ENCODE data around the gene ASIC2.

ASIC2 gene

DNA sequence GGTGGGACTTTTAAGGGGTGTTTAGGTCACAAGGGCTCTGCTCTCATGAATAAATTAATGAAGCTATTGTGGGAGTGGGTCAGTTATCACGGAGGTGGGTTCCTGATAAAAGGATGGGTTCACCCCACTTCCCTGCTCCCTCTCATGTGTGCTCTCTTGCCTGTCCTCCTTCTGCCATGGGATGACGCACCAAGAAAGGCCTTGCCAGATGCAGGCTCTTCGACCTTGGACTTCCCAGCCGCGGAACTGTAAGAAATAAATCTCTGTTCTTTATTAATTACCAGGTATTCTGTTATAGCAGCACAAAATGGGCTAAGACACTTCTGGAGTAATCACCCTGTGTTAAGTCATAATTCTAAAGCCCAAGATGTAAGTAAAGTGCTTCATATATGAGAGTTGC, 141.5 kb downstream of the ASIC2 start:
- no peak for FAIRE-seq

DNA sequence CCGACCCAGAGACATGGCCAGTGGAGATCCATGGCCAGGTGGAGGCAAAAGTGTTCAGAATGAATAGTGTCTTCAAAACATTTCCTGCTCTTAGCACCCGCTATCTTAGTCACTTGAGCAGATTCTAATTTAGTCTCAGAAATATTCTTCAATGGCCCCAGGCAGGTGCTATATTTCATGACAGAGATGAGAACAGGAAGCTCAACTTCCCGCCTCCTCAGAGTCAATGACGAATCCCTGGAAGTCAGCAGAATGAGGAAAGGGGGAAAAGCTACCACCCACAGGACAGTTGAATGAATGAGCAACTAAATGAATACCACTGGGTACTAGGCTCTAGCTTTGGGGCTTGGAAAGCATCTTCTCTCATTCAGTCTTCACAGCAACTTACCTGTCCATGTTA, 147.2 kb downstream of the ASIC2 start:
- FAIRE-seq = no peak

GRCh38 chr17:33144837-33145236, 148.3 kb downstream of the ASIC2 start:
- FAIRE-seq = no peak

- no peak for FAIRE-seq
Measured at GRCh38 chr17:33142705-33143299, 150.3 kb downstream of the ASIC2 start.

DNA sequence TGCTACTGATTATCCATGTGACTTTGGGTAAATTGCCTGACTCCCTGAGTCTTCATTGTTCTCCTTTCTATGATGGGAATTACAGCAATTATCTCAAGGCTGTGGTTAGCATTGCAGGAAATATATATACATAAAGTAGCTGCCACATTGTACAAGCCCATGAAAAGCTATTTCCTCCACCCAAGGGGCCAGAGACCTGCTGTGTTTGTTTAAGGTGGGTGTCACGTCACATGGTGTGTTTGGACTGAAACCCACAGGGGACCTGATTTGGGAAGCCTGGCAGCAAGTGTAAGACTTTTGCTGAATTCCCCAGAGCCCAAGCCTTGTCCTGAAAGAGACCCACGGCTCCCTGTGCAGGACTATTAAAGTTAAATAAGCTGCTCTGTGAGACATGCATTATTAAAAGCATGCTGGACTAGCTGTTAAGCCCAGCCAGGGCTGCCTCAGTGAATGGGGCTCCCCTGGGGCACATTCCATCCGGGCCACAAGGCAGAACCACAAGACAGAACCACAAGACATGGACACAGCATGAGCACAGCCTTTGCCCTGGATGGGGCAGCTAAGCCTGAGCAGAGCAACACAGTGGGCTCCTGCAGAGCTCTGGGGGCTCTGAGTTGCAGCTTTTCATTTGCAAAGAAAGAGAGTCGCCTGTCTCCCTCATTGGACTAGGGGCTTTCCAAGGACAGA, 152.5 kb downstream of the ASIC2 start:
- FAIRE-seq = no peak

GRCh38 chr17:33138627-33139026, 154.5 kb downstream of the ASIC2 start:
- FAIRE-seq = no peak

- FAIRE-seq = no peak
Measured at GRCh38 chr17:33137426-33137825, 155.7 kb downstream of the ASIC2 start.

DNA sequence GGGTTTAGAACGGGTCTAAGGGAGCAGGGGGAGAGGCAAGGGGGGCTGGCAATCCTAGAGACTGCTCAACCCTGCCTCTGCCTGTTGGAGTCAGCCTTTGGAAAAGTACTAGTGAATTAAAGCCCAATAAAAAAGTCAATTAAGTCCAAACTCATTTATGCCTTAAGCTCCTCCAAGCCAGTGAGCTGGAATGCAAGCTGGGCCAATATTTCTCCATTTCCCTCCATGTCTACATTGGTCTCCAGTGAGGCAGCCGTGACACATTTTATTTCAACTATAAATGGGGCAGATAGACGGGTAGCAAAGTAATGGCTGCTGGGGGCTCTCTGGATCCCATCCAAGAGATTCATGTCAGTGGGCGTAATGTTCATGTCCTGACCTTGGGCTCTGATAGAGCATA, 157.4 kb downstream of the ASIC2 start:
- no peak for FAIRE-seq

GRCh38 chr17:33131620-33132019, 161.5 kb downstream of the ASIC2 start:
- FAIRE-seq = no peak

DNA sequence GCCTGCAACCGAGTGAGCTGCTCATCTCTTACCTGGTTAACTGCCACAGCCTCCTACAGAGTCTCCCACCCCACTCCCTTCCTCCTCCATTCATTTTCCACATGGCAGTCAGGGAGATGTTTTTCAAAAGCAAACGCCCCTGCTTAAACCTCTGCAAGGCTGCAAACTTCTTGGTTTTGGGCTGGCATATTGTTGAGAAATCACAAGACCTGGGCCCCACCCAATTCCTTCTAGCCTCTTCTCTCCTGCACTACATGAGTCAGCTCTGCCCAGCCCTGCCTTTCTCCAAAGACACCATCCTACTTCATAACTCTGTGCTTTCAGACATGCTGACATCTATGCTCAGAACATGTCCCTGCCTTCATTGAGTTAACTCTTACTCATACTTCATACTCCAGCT, 165.4 kb downstream of the ASIC2 start:
- FAIRE-seq = no peak

DNA sequence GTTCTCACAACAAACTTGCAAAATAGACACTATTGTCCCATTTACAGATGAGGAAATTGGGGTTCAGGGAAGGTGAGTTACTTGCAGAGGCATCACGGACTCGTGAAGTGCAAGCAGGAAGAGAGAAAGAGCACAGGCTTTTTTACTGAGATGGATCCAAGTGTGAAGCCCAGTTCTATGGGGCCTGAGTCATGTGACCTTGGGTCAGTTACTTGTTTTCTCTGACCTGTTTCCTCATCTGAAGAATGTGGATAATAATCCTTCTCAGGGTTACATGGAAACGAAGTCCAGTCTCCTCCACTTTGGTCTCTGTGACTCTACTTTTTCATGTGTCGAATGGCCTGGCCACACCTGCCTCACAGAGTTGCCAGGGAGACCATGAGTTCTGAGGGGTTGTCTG, 167.0 kb downstream of the ASIC2 start:
- no peak for FAIRE-seq

- FAIRE-seq = no peak
Measured at GRCh38 chr17:33125552-33125950, 167.5 kb downstream of the ASIC2 start.

GRCh38 chr17:33124871-33125551, 168.1 kb downstream of the ASIC2 start:
- no peak for FAIRE-seq

DNA sequence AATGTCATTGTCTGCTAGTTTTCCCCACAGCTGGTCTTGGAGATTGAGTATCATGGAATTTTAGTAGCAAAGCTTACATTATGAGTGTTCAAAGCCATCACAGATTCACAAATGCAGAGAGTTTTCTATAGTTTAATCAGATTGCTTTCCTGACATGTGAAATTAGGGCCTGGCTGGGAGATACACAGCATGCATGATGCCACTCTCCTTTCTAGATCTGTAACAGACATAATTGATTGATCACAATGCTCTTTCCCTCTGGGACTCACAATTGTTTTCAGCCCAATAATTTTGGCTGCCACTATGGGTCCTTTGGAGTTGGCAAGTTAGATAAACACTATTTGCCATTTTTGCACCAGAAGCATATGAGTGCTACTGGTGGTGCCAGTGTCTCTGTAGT, 168.9 kb downstream of the ASIC2 start:
- no peak for FAIRE-seq

GRCh38 chr17:33121756-33122155, 171.3 kb downstream of the ASIC2 start:
- no peak for FAIRE-seq

DNA sequence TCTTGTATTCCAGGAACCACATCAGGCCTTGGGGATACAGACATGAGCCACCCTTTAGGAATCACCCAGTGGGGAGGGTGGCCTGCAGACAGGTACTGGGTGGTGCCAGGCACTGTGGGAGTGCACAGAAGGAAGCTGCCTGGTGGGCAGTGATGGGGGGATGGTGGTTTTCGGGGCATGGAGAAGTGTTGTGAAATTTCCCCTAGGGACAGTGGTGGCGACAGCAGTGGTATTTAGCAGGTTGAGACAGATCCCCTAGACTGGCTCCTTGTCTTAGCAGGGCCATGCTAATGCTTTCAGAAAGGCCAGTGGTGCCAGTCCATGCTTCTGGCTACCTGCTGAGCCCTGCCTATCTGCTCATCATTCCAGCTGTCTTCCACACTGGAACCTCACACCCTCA, 171.8 kb downstream of the ASIC2 start:
- no peak for FAIRE-seq

GRCh38 chr17:33120103-33120502, 173.0 kb downstream of the ASIC2 start:
- FAIRE-seq = no peak

GRCh38 chr17:33118391-33119075, 174.6 kb downstream of the ASIC2 start:
- FAIRE-seq = no peak

- no peak for FAIRE-seq
Measured at GRCh38 chr17:33116021-33116551, 177.0 kb downstream of the ASIC2 start.

- no peak for FAIRE-seq
Measured at GRCh38 chr17:33115366-33115765, 177.7 kb downstream of the ASIC2 start.

GRCh38 chr17:33113991-33114370, 179.1 kb downstream of the ASIC2 start:
- no peak for FAIRE-seq

GRCh38 chr17:33113276-33113990, 179.7 kb downstream of the ASIC2 start:
- no peak for FAIRE-seq

DNA sequence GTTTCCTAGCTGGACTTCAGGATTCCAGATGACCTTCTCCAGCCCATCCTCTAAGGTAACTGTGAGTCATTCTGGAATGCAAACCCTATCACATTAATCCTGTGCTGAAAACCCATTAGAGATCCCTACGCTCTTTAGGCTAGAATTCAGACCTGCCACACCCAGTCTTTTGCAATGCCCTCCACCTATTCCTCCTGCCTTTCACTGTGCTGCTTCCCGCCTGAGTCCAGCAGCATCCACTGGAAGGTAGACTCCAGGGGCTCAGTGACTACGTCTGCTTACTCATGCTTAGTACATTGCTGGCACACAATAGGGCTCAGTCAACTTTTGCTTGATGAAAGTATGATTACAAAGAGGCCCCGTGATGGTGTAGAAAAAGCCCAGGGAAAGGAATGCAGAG, 180.3 kb downstream of the ASIC2 start:
- FAIRE-seq = no peak

Data from G401.6 (cell line).